Measurements from ENCODE around the gene PUS10. TPM values are rescaled to one million over a fixed set of nuclear protein-coding genes. Genes with fewer than 3 reads are reported as not detected.
A peak's percentile ranks its signal among the peaks of the same experiment; 100 is the strongest.

The PUS10 gene
- total and polyA plus RNA-seq, 2 of the 13 experiments (the other 11 are each of a cell fraction or from before 2014, with no cell fraction given), result 41.4 to 44.3 TPM

GRCh38 chr2:61018318-61018755 is 282 bp upstream of the PUS10 start (continued):
- TF ChIP-seq MYPOP (CRISPR knock-in tag; IDR thresholded peaks at IDR 0.05), result no peak; the same call in 1 of the 2 replicates
- TF ChIP-seq ZBTB44 (CRISPR knock-in tag; IDR thresholded peaks at IDR 0.05), result no peak
- TF ChIP-seq KMT2B (CRISPR knock-in tag; IDR thresholded peaks at IDR 0.05), result no peak; the same call in 1 of the 2 replicates
- TF ChIP-seq FOXP4 (CRISPR knock-in tag; IDR thresholded peaks at IDR 0.05), result no peak; the same call in 1 of the 2 replicates
- no peak for TF ChIP-seq ZXDC (CRISPR knock-in tag; IDR thresholded peaks at IDR 0.05)
- peak; percentile 16; the same call in 1 of the 2 replicates for TF ChIP-seq MLXIP (CRISPR knock-in tag; IDR thresholded peaks at IDR 0.05; ENCODE audit: borderline replicate concordance)
- TF ChIP-seq BCL6 (CRISPR knock-in tag; IDR thresholded peaks at IDR 0.05), result no peak
- no peak; the same call in 1 of the 2 replicates for TF ChIP-seq ATF7 (IDR thresholded peaks at IDR 0.05)
- TF ChIP-seq ATF7 (CRISPR knock-in tag; IDR thresholded peaks at IDR 0.05), result no peak
- no peak for TF ChIP-seq ZNF879 (CRISPR knock-in tag; IDR thresholded peaks at IDR 0.05)
- no peak for TF ChIP-seq TERF1 (CRISPR knock-in tag; IDR thresholded peaks at IDR 0.05)
- TF ChIP-seq CCAR2 (optimal IDR thresholded peaks at IDR 0.05; ENCODE audit: low read depth, low read length), result no peak
- TF ChIP-seq AHR (CRISPR knock-in tag; IDR thresholded peaks at IDR 0.05), result no peak
- no peak for TF ChIP-seq ZNF7 (CRISPR knock-in tag; IDR thresholded peaks at IDR 0.05)
- TF ChIP-seq ZNF263 (CRISPR knock-in tag; IDR thresholded peaks at IDR 0.05), result no peak
- no peak for TF ChIP-seq ZNF556 (CRISPR knock-in tag; IDR thresholded peaks at IDR 0.05; ENCODE audit: borderline replicate concordance)
- TF ChIP-seq SRSF1 (optimal IDR thresholded peaks at IDR 0.05; ENCODE audit: low read depth, low read length), result no peak
- no peak for TF ChIP-seq ZNF883 (CRISPR knock-in tag; IDR thresholded peaks at IDR 0.05; ENCODE audit: not compliant biosample characterization)
- TF ChIP-seq CBX5 (CRISPR knock-in tag; IDR thresholded peaks at IDR 0.05; ENCODE audit: borderline replicate concordance), result no peak

All from HepG2 (cell line).